Psoas muscle (tissue), 8 donors: ENCODE measurements around the gene SIL1. TPM values are rescaled to one million over a fixed set of nuclear protein-coding genes. Genes with fewer than 3 reads are reported as not detected.

Source experiments
- ATAC-seq, 4 donors: fragments of 200-7000 bp; cut with Tn5 transposase; one replicate each; pipeline ENCODE4 v1.9.1; 2020; ENCODE audit warnings: moderate library complexity in 3 of 4, mild to moderate bottlenecking in 2 of 4
- DNase-seq, 2 donors: peaks; one replicate each; pipeline ENCODE4 v3.0.0-alpha.2; 2020
- H3K27ac ChIP-seq: fragments of 200-600 bp; one replicate; pipeline ENCODE4 v1.8.0; 2022
- H3K27me3 ChIP-seq, 3 donors: fragments of 200-600 bp in 1 of 3; one replicate each; pipeline versions ENCODE4 v1.6.1 to v1.8.0; 2013 to 2022; ENCODE audit warnings: low read length in 2 of 3, mild to moderate bottlenecking in 2 of 3, moderate library complexity in 1 of 3; ENCODE audit not compliant: insufficient read depth in 3 of 3
- H3K36me3 ChIP-seq, 2 donors: fragments of 200-600 bp in 1 of 2; one replicate each; pipeline versions ENCODE4 v1.6.1 to v1.8.0; 2013 to 2022; ENCODE audit warnings: low read depth in 1 of 2, mild to moderate bottlenecking in 1 of 2, moderate library complexity in 1 of 2; ENCODE audit not compliant: insufficient read depth in 1 of 2
- H3K4me1 ChIP-seq: fragments of 200-600 bp; one replicate; pipeline ENCODE4 v1.8.0; 2022
- H3K4me3 ChIP-seq: fragments of 200-600 bp; one replicate; pipeline ENCODE4 v1.8.0; 2022; ENCODE audit warnings: mild to moderate bottlenecking
- H3K9me3 ChIP-seq: fragments of 200-600 bp; one replicate; pipeline ENCODE4 v1.8.0; 2022
- WGBS, 3 donors: extraction: QIAGEN DNeasy Blood & Tissue Kit; methylation state at CpG; one replicate each; pipeline versions ENCODE4 v1.1.6 to v1.1.7; 2013; 5-methylcytosine and 5-hydroxymethylcytosine counted together
- intact Hi-C, 2 donors: fragments of 100-400 bp; cut with DNase I; formaldehyde crosslinking; loops; one replicate each; pipeline versions ENCODE4 v1.11.0 to v1.14.2; 2022
- polyA plus RNA-seq, 3 donors: library from polyadenylated mRNA; stranded (reverse); fragments of 200-250 nt; gene quantifications; one replicate each; pipeline ENCODE4 v1.2.3, GENCODE V29; 2013
- total RNA-seq, 4 donors: library from RNA; stranded (reverse); fragmentation: NEBNext Ultra II Directional in 2 of 4; extraction: Animal tissue kit (Norgen Biotek cat#: 25700) in 2 of 4; gene quantifications; one replicate each; pipeline versions ENCODE4 v1.2.1 to v1.2.4, GENCODE V29; 2021 to 2023
- TF ChIP-seq, protein P1 (sequence below): fragments of 200-600 bp; IDR thresholded peaks from one replicate; pipeline ENCODE4 v1.8.0; 2022; ENCODE audit warnings: antibody characterized with exemption
- donor health status: healthy with polysubstance abuse.
- donor health status: DM: no; HTN: no; CAD: no; lungs with moderate emphysema.
- donor health status: Bipolar disorder and iron deficiency.
- donor health status: healthy.
- donor health status: DM: yes; HTN: yes; CAD: no.
- donor health status: DM: no; HTN: no; CAD: no.
- donor health status: DM: no; HTN: no; CAD: no.
- donor health status: DM: yes; HTN: yes; CAD: no.

Gene SIL1
- total and polyA plus RNA-seq, 7 donors = 27.1 to 52.9 (median 41.0) TPM

- no peaks in the 10 kb centered on the region for H3K9me3 ChIP-seq
These were observed 66.2 kb downstream of the SIL1 start for GRCh38 chr5:139131921-139132432.

GRCh38 chr5:139131465-139131864 lies 66.7 kb downstream of the SIL1 start:
- DNase-seq = peak; percentile 41 to 73
- H3K4me3 ChIP-seq = peak overlapping the region; percentile 37
- intact Hi-C loops = loop anchor here in 1 of 2 donors (10.0 kb wide), 1 partner anchor 63 kb away; the partner anchor contains the start of gene SIL1
- H3K36me3 ChIP-seq = peaks cover 0 to 6% of the 10 kb centered on the region in 2 donors
- peak overlapping the region; percentile 75 for H3K27ac ChIP-seq
- H3K9me3 ChIP-seq = no peaks in the 10 kb centered on the region
- no peaks in the 10 kb centered on the region for H3K27me3 ChIP-seq
- WGBS, 3 donors = 12 to 16% (median 13%) methylated on average over 6 of the region's 6 CpGs
- H3K4me1 ChIP-seq = peaks cover 30% of the 10 kb centered on the region
- TF ChIP-seq, protein P1, sequence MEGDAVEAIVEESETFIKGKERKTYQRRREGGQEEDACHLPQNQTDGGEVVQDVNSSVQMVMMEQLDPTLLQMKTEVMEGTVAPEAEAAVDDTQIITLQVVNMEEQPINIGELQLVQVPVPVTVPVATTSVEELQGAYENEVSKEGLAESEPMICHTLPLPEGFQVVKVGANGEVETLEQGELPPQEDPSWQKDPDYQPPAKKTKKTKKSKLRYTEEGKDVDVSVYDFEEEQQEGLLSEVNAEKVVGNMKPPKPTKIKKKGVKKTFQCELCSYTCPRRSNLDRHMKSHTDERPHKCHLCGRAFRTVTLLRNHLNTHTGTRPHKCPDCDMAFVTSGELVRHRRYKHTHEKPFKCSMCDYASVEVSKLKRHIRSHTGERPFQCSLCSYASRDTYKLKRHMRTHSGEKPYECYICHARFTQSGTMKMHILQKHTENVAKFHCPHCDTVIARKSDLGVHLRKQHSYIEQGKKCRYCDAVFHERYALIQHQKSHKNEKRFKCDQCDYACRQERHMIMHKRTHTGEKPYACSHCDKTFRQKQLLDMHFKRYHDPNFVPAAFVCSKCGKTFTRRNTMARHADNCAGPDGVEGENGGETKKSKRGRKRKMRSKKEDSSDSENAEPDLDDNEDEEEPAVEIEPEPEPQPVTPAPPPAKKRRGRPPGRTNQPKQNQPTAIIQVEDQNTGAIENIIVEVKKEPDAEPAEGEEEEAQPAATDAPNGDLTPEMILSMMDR = no peak
- ATAC-seq = peak; percentile 75 to 90 (median 82)

More at GRCh38 chr5:139131921-139132432, 66.2 kb downstream of the SIL1 start:
- Histone ChIP-seq H3K36me3 (peaks cover 0 to 2% of the 10 kb centered on the region in 2 donors), H3K27me3 (no peaks in the 10 kb centered on the region), H3K4me1 (peaks cover 30% of the 10 kb centered on the region), H3K27ac (peak overlapping the region; percentile 75), H3K4me3 (peak overlapping the region; percentile 37)
- ATAC-seq = peak in 3 of 4 donors; percentile 15 to 30 (median 19)
- TF ChIP-seq, protein P1 = no peak
- intact Hi-C loops = loop anchor here in 1 of 2 donors (10.0 kb wide), 1 partner anchor 63 kb away; the partner anchor contains the start of gene SIL1
- 18 to 46% (median 22%) methylated on average over 2 of the region's 2 CpGs for WGBS, 3 donors
- no peak for DNase-seq

- 20 to 34% (median 32%) methylated on average over 3 of the region's 3 CpGs for WGBS, 3 donors
- no peaks in the 10 kb centered on the region for H3K9me3 ChIP-seq
These were observed 67.1 kb downstream of the SIL1 start for GRCh38 chr5:139131062-139131461.

GRCh38 chr5:139130214-139130613 lies 68.0 kb downstream of the SIL1 start:
- DNase-seq = no peak
- intact Hi-C loops = loop anchor here in 1 of 2 donors (10.0 kb wide), 1 partner anchor 65 kb away; the partner anchor contains the start of gene SIL1
- H3K4me3 ChIP-seq = no peak overlapping the region
- peaks cover 33% of the 10 kb centered on the region for H3K4me1 ChIP-seq
- peak overlapping the region; percentile 75 for H3K27ac ChIP-seq
- TF ChIP-seq, protein P1 = no peak
- H3K9me3 ChIP-seq = no peaks in the 10 kb centered on the region
- ATAC-seq = peak in 2 of 4 donors; percentile 41 to 42
- peaks cover 0 to 17% of the 10 kb centered on the region in 2 donors for H3K36me3 ChIP-seq
- no peaks in the 10 kb centered on the region for H3K27me3 ChIP-seq
- 63 to 70% (median 63%) methylated on average over 4 of the region's 4 CpGs for WGBS, 3 donors

More at GRCh38 chr5:139131062-139131461, 67.1 kb downstream of the SIL1 start:
- ATAC-seq (peak in 1 of 4 donors; percentile 2), DNase-seq (no peak)
- H3K27ac ChIP-seq = peak overlapping the region; percentile 75
- H3K4me3 ChIP-seq = peak overlapping the region; percentile 37
- H3K27me3 ChIP-seq = no peaks in the 10 kb centered on the region
- H3K36me3 ChIP-seq = peaks cover 0 to 10% of the 10 kb centered on the region in 2 donors
- TF ChIP-seq, protein P1 = no peak
- intact Hi-C loops = loop anchor here in 1 of 2 donors (10.0 kb wide), 1 partner anchor 64 kb away; the partner anchor contains the start of gene SIL1
- peaks cover 30% of the 10 kb centered on the region for H3K4me1 ChIP-seq
